Activated naive CD8-positive, alpha-beta T cell treated with anti-CD3 and anti-CD28 coated beads, Interleukin-2, amount 10 ng/mL, durations not matched to agents 7 days and 5 days (primary cell): ENCODE data around the gene BORCS8. TPM values are rescaled to one million over a fixed set of nuclear protein-coding genes. Genes with fewer than 3 reads are reported as not detected.
"Not testable (repeated sequence)": the region's sequence is repeated elsewhere in the genome, so short reads cannot be mapped to it uniquely, and the experiment has no call there.

Source experiments
- ATAC-seq: fragments of 150-1000 bp; cut with Tn5 transposase; one replicate; pipeline ENCODE4 v1.10.0; 2021; ENCODE audit warnings: low read depth, moderate library complexity
- POLR2A ChIA-PET: fragments of 350-600 bp; sonication (Branson Sonifier 250); formaldehyde crosslinking; loops from one replicate; lab custom pipeline; 2021; ENCODE audit warnings: antibody characterized with exemption; lab: Charles Lee
- DNase-seq: peaks from one replicate; pipeline ENCODE4 v3.0.0; 2021
- H3K27ac Mint-ChIP-seq: one replicate; pipeline ENCODE4 v1.8.0; 2022; ENCODE audit warnings: mild to moderate bottlenecking, mixed read lengths
- H3K27me3 Mint-ChIP-seq: one replicate; pipeline ENCODE4 v1.8.0; 2022; ENCODE audit warnings: mild to moderate bottlenecking, moderate library complexity, mixed read lengths
- H3K36me3 Mint-ChIP-seq: one replicate; pipeline ENCODE4 v1.8.0; 2021; ENCODE audit warnings: mild to moderate bottlenecking, mixed read lengths
- H3K4me1 Mint-ChIP-seq: one replicate; pipeline ENCODE4 v1.8.0; 2021; ENCODE audit warnings: mixed read lengths
- H3K4me3 Mint-ChIP-seq: one replicate; pipeline ENCODE4 v1.8.0; 2022; ENCODE audit warnings: mild to moderate bottlenecking, moderate library complexity, mixed read lengths
- H3K9me3 Mint-ChIP-seq: one replicate; pipeline ENCODE4 v1.8.0; 2021; ENCODE audit warnings: mixed read lengths
- total RNA-seq, 2 experiments: library from RNA; stranded (reverse); gene quantifications; one replicate each; pipeline ENCODE4 v1.2.3, GENCODE V29; 2021

Gene BORCS8
- total RNA-seq, 2 experiments from 2014 or later, result 31.9 to 32.4 TPM

GRCh38 chr19:19145684-19146608 is 46.0 kb downstream of the BORCS8 start:
- Mint-ChIP-seq H3K36me3 (peaks cover 4% of the 10 kb centered on the region), H3K9me3 (no peaks in the 10 kb centered on the region), H3K4me3 (no peak overlapping the region), H3K4me1 (no peaks in the 10 kb centered on the region), H3K27ac (no peak overlapping the region), H3K27me3 (no peaks in the 10 kb centered on the region)
- POLR2A ChIA-PET, result interaction anchor here (0.6 kb wide), 1 partner anchor 113 kb away, joined by 3 read pairs; no protein-coding TSS in a partner anchor
- peak; percentile 95 for DNase-seq
- ATAC-seq, result peak; percentile 86

GRCh38 chr19:19145281-19145680 is 46.7 kb downstream of the BORCS8 start:
- DNase-seq (no peak), ATAC-seq (no peak)
- POLR2A ChIA-PET, result no interaction called here
- no peak overlapping the region for H3K27ac Mint-ChIP-seq
- peaks cover 4% of the 10 kb centered on the region for H3K36me3 Mint-ChIP-seq
- no peaks in the 10 kb centered on the region for H3K9me3 Mint-ChIP-seq
- no peaks in the 10 kb centered on the region for H3K27me3 Mint-ChIP-seq
- no peak overlapping the region for H3K4me3 Mint-ChIP-seq
- no peaks in the 10 kb centered on the region for H3K4me1 Mint-ChIP-seq

GRCh38 chr19:19142347-19142746 is 49.6 kb downstream of the BORCS8 start:
- H3K27me3 Mint-ChIP-seq, result no peaks in the 10 kb centered on the region
- no peak for DNase-seq
- POLR2A ChIA-PET, result no interaction called here
- no peak overlapping the region for H3K27ac Mint-ChIP-seq
- H3K4me3 Mint-ChIP-seq, result no peak overlapping the region
- H3K9me3 Mint-ChIP-seq, result no peaks in the 10 kb centered on the region
- no peak for ATAC-seq
- H3K4me1 Mint-ChIP-seq, result peaks cover 15% of the 10 kb centered on the region
- no peaks in the 10 kb centered on the region for H3K36me3 Mint-ChIP-seq

GRCh38 chr19:19140476-19140875 is 51.5 kb downstream of the BORCS8 start:
- no peaks in the 10 kb centered on the region for H3K27me3 Mint-ChIP-seq
- DNase-seq, result no peak
- POLR2A ChIA-PET, result no interaction called here
- no peaks in the 10 kb centered on the region for H3K9me3 Mint-ChIP-seq
- no peaks in the 10 kb centered on the region for H3K36me3 Mint-ChIP-seq
- no peak for ATAC-seq
- no peak overlapping the region for H3K4me3 Mint-ChIP-seq
- H3K4me1 Mint-ChIP-seq, result peaks cover 20% of the 10 kb centered on the region
- H3K27ac Mint-ChIP-seq, result no peak overlapping the region

GRCh38 chr19:19139876-19140229 is 52.1 kb downstream of the BORCS8 start:
- ATAC-seq (no peak), DNase-seq (no peak)
- Mint-ChIP-seq H3K4me1 (peaks cover 24% of the 10 kb centered on the region), H3K36me3 (peaks cover 3% of the 10 kb centered on the region), H3K27me3 (no peaks in the 10 kb centered on the region), H3K27ac (no peak overlapping the region), H3K9me3 (no peaks in the 10 kb centered on the region), H3K4me3 (no peak overlapping the region)
- POLR2A ChIA-PET, result no interaction called here

- H3K4me1 Mint-ChIP-seq, result peaks cover 27% of the 10 kb centered on the region
Measured at GRCh38 chr19:19138109-19138981, 53.6 kb downstream of the BORCS8 start, which contains the start of gene TMEM161A. TSS of gene TMEM161A (minus strand) at chr19:19138478. CDS start at chr19:19138428, 50 bp downstream.

GRCh38 chr19:19137556-19138108 is 54.3 kb downstream of the BORCS8 start:
- no peak for DNase-seq
- Mint-ChIP-seq H3K27ac (peak overlapping the region; percentile 97), H3K4me1 (peaks cover 27% of the 10 kb centered on the region), H3K27me3 (no peaks in the 10 kb centered on the region), H3K36me3 (peaks cover 10% of the 10 kb centered on the region), H3K9me3 (no peaks in the 10 kb centered on the region), H3K4me3 (peak overlapping the region; percentile 96)
- ATAC-seq, result no peak
- POLR2A ChIA-PET, result no interaction called here

More at GRCh38 chr19:19138109-19138981, 53.6 kb downstream of the BORCS8 start, which contains the start of gene TMEM161A:
- Mint-ChIP-seq H3K27ac (peak within 1 kb of the TSS; percentile 97), H3K9me3 (no peaks in the 10 kb centered on the region), H3K36me3 (peaks cover 7% of the 10 kb centered on the region), H3K27me3 (no peaks in the 10 kb centered on the region), H3K4me3 (peak within 1 kb of the TSS; percentile 96)
- DNase-seq, result peak; percentile 93
- POLR2A ChIA-PET, result no interaction called here
- ATAC-seq, result peak; percentile 100

GRCh38 chr19:19135713-19136112 is 56.2 kb downstream of the BORCS8 start:
- not testable (repeated sequence) for H3K9me3 Mint-ChIP-seq, H3K27me3 Mint-ChIP-seq, H3K27ac Mint-ChIP-seq, DNase-seq, H3K4me3 Mint-ChIP-seq, ATAC-seq
- POLR2A ChIA-PET, result interaction anchor here (1.1 kb wide), 1 partner anchor 69 kb away, joined by 4 read pairs; no protein-coding TSS in a partner anchor
- peaks cover 18% of the 10 kb centered on the region for H3K36me3 Mint-ChIP-seq
- H3K4me1 Mint-ChIP-seq, result peaks cover 27% of the 10 kb centered on the region

- POLR2A ChIA-PET, result no interaction called here
- ATAC-seq (no peak), DNase-seq (no peak)
Measured at GRCh38 chr19:19134687-19135158, 57.2 kb downstream of the BORCS8 start.

GRCh38 chr19:19133985-19134384 is 58.0 kb downstream of the BORCS8 start:
- DNase-seq (no peak), ATAC-seq (no peak)
- peak overlapping the region; percentile 68 for H3K27ac Mint-ChIP-seq
- peaks cover 24% of the 10 kb centered on the region for H3K4me1 Mint-ChIP-seq
- no peak overlapping the region for H3K4me3 Mint-ChIP-seq
- POLR2A ChIA-PET, result no interaction called here
- H3K27me3 Mint-ChIP-seq, result no peaks in the 10 kb centered on the region
- H3K9me3 Mint-ChIP-seq, result peaks cover 4% of the 10 kb centered on the region
- H3K36me3 Mint-ChIP-seq, result peaks cover 21% of the 10 kb centered on the region

More at GRCh38 chr19:19134687-19135158, 57.2 kb downstream of the BORCS8 start:
- peaks cover 18% of the 10 kb centered on the region for H3K36me3 Mint-ChIP-seq
- H3K27ac Mint-ChIP-seq, result no peak overlapping the region
- H3K27me3 Mint-ChIP-seq, result no peaks in the 10 kb centered on the region
- no peak overlapping the region for H3K4me3 Mint-ChIP-seq
- peaks cover 4% of the 10 kb centered on the region for H3K9me3 Mint-ChIP-seq
- peaks cover 27% of the 10 kb centered on the region for H3K4me1 Mint-ChIP-seq

GRCh38 chr19:19132912-19133311 is 59.0 kb downstream of the BORCS8 start:
- DNase-seq (no peak), ATAC-seq (no peak)
- Mint-ChIP-seq H3K4me3 (no peak overlapping the region), H3K36me3 (peaks cover 24% of the 10 kb centered on the region), H3K9me3 (peaks cover 5% of the 10 kb centered on the region), H3K4me1 (peaks cover 16% of the 10 kb centered on the region), H3K27me3 (no peaks in the 10 kb centered on the region), H3K27ac (no peak overlapping the region)
- POLR2A ChIA-PET, result no interaction called here

- H3K4me3 Mint-ChIP-seq, result no peak overlapping the region
- no peaks in the 10 kb centered on the region for H3K27me3 Mint-ChIP-seq
- H3K4me1 Mint-ChIP-seq, result peaks cover 11% of the 10 kb centered on the region
- H3K27ac Mint-ChIP-seq, result no peak overlapping the region
- POLR2A ChIA-PET, result no interaction called here
- ATAC-seq (no peak), DNase-seq (no peak)
- H3K36me3 Mint-ChIP-seq, result peaks cover 26% of the 10 kb centered on the region
- peaks cover 6% of the 10 kb centered on the region for H3K9me3 Mint-ChIP-seq
Measured at GRCh38 chr19:19131989-19132388, 60.0 kb downstream of the BORCS8 start.
